ENCODE measurements around the gene RAET1G. TPM values are rescaled to one million over a fixed set of nuclear protein-coding genes. Genes with fewer than 3 reads are reported as not detected.

The RAET1G gene
- total and polyA plus RNA-seq, 2 donors (not counting 3 experiments of a cell fraction or from before 2014, with no cell fraction given) = 1.6 to 2.1 TPM

GRCh38 chr6:149903938-149904611 is 18.8 kb downstream of the RAET1G start:
- Histone ChIP-seq H3K4me3 (replicated peaks in 1 of 3; ENCODE audit: insufficient read depth in 1 of 3, low read depth in 1 of 3, low read length in 3 of 3) (no peak overlapping the region), H3K79me2 (ENCODE audit: control insufficient read depth, insufficient read depth, low read length) (no peaks in the 10 kb centered on the region), H3K27me3 (ENCODE audit: control insufficient read depth in 2 of 2, insufficient read depth in 2 of 2, low read length in 2 of 2) (peaks cover 4 to 15% of the 10 kb centered on the region in 2 experiments), H3K4me2 (ENCODE audit: insufficient read depth, low read length) (no peak overlapping the region), H2AFZ (ENCODE audit: low read depth, low read length) (no peak overlapping the region), H3K27ac (ENCODE audit: insufficient read depth, low read depth, low read length) (no peak overlapping the region), H4K20me1 (replicated peaks; ENCODE audit: control insufficient read depth, extremely low read depth, insufficient read depth, low read length) (no peaks in the 10 kb centered on the region), H3K9me1 (replicated peaks; ENCODE audit: control insufficient read depth, extremely low read depth, insufficient read depth, low read length) (no peaks in the 10 kb centered on the region), H3K4me1 (ENCODE audit: control insufficient read depth, extremely low read depth, insufficient read depth, low read length) (no peaks in the 10 kb centered on the region), H3K36me3 (ENCODE audit: control insufficient read depth in 2 of 2, extremely low read depth in 1 of 2, insufficient read depth in 2 of 2, low read length in 2 of 2) (no peaks in the 10 kb centered on the region), H3K9me3 (replicated peaks; ENCODE audit: control insufficient read depth, insufficient read depth, low read length) (no peaks in the 10 kb centered on the region), H3K9ac (replicated peaks; ENCODE audit: extremely low read depth, insufficient read depth, low read length) (no peak overlapping the region)
- no peak for FAIRE-seq
- CTCF ChIA-PET = interaction anchor here (0.6 to 1.4 kb wide), 8 partner anchors 9 to 57 kb away, joined by 3 to 5 read pairs (median 4); partner anchors contain the start of gene RAET1G
- intact Hi-C loops (cut with micrococcal nuclease) (no loop called here), dilution Hi-C loops (cut with MboI; ENCODE audit: extremely low pct_ligation_motif_present, low sequenced_read_pairs) (no loop called here)
- POLR2A ChIA-PET = no interaction called here
- no TSS peak for BruUV-seq (replicated peaks)
- TF ChIP-seq POLR2AphosphoS5 (IDR thresholded peaks at IDR 0.05; ENCODE audit: insufficient read depth, low read depth, low read length) (no peak), JUN (IDR thresholded peaks at IDR 0.05; ENCODE audit: borderline replicate concordance, insufficient read depth, insufficient read length, low read depth) (no peak), CTCF (IDR thresholded peaks at IDR 0.05; ENCODE audit: extremely low read depth in 1 of 2, insufficient read depth in 1 of 2, low read depth in 1 of 2, low read length in 2 of 2) (no peak), FOS (IDR thresholded peaks at IDR 0.05; ENCODE audit: borderline replicate concordance, insufficient read depth, low read length) (no peak), MYC (IDR thresholded peaks at IDR 0.05; ENCODE audit: low read depth, low read length) (no peak), MAX (IDR thresholded peaks at IDR 0.05; ENCODE audit: insufficient read depth, insufficient read length) (no peak), GATA2 (IDR thresholded peaks at IDR 0.05; ENCODE audit: insufficient read depth, insufficient read length, low read depth, low read length) (no peak), EZH2 (IDR thresholded peaks at IDR 0.05; ENCODE audit: borderline replicate concordance, low read depth, low read length, severe bottlenecking) (no peak), POLR2A (IDR thresholded peaks at IDR 0.05; ENCODE audit: low read depth, low read length) (no peak)
- no peak for DNase-seq (ENCODE audit: low read depth, low spot score)

Data from endothelial cell of umbilical vein (primary cell).